PFSK-1 (cell line): ENCODE data around the gene SMIM24.

Experiments
- POLR2AphosphoS5 ChIP-seq: IDR thresholded peaks from 2 replicates; pipeline ENCODE4 v1.6.1; 2012; ENCODE audit warnings: low read depth, mild to moderate bottlenecking, control low read depth, low read length, moderate library complexity
- SIN3A ChIP-seq: IDR thresholded peaks from 2 replicates; pipeline ENCODE4 v1.6.1; 2012; ENCODE audit warnings: mild to moderate bottlenecking, low read length, moderate library complexity, borderline replicate concordance; ENCODE audit not compliant: insufficient read depth
- TAF1 ChIP-seq: IDR thresholded peaks from 2 replicates; pipeline ENCODE4 v1.6.1; 2012; ENCODE audit warnings: low read length, control low read depth, borderline replicate concordance; ENCODE audit not compliant: insufficient read depth
- TF ChIP-seq, protein P1 (sequence below), 2 experiments: IDR thresholded peaks; 2 replicates each; pipeline versions ENCODE4 v1.6.1 to v1.8.0; 2011 to 2012; ENCODE audit warnings: low read depth in 2 of 2, low read length in 2 of 2, control low read depth in 1 of 2, inconsistent platforms in 1 of 2, mild to moderate bottlenecking in 1 of 2, moderate library complexity in 1 of 2; ENCODE audit not compliant: insufficient read depth in 1 of 2

DNA sequence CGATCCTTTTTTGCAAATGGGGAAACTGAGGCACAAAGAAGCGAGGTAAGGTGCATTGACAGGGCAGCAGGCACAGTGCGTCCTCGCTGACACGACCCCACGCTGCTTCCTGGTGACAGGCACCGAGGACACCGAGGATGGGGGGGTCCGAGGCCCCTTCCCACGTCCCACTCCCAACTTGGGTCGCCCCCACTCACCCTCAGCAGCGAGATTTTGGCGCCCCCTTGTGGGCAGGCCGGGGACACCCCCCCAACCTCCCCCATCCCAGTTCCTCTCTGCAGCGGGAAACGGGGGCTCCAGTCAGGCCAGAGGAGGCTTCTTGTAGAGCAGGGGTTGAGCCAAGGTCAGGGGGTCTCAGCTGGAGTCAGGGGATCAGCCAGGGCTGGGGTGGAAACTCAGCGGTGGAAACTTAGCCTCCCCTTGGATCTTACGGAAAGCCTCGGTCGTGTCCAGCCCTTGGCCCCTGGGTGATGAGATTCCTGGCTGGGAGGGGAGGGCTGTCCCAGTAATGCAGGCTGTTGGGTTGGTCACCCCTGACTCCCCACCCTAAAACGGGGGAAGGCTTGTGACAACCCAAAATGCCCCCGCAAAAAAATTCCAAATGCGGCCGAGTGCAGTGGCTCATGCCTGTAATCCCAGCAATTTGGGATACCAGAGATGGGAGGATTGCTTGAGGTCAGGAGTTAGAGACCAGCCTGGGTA lies 8.2 kb downstream of the SMIM24 start:
- TF ChIP-seq POLR2AphosphoS5 (no peak), TAF1 (no peak), SIN3A (no peak)
- TF ChIP-seq, protein P1, sequence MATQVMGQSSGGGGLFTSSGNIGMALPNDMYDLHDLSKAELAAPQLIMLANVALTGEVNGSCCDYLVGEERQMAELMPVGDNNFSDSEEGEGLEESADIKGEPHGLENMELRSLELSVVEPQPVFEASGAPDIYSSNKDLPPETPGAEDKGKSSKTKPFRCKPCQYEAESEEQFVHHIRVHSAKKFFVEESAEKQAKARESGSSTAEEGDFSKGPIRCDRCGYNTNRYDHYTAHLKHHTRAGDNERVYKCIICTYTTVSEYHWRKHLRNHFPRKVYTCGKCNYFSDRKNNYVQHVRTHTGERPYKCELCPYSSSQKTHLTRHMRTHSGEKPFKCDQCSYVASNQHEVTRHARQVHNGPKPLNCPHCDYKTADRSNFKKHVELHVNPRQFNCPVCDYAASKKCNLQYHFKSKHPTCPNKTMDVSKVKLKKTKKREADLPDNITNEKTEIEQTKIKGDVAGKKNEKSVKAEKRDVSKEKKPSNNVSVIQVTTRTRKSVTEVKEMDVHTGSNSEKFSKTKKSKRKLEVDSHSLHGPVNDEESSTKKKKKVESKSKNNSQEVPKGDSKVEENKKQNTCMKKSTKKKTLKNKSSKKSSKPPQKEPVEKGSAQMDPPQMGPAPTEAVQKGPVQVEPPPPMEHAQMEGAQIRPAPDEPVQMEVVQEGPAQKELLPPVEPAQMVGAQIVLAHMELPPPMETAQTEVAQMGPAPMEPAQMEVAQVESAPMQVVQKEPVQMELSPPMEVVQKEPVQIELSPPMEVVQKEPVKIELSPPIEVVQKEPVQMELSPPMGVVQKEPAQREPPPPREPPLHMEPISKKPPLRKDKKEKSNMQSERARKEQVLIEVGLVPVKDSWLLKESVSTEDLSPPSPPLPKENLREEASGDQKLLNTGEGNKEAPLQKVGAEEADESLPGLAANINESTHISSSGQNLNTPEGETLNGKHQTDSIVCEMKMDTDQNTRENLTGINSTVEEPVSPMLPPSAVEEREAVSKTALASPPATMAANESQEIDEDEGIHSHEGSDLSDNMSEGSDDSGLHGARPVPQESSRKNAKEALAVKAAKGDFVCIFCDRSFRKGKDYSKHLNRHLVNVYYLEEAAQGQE (IDR thresholded peaks at IDR 0.05; ENCODE audit: insufficient read depth in 1 of 2, low read depth in 2 of 2, low read length in 2 of 2): no peak
